Raji (cell line): ENCODE data around the gene TTC21A.

Source experiments
- POLR2A ChIP-seq: IDR thresholded peaks from 2 replicates; pipeline ENCODE4 v1.6.1; 2011; ENCODE audit warnings: low read depth, low read length, control low read depth; ENCODE audit not compliant: insufficient read depth

TTC21A gene

DNA sequence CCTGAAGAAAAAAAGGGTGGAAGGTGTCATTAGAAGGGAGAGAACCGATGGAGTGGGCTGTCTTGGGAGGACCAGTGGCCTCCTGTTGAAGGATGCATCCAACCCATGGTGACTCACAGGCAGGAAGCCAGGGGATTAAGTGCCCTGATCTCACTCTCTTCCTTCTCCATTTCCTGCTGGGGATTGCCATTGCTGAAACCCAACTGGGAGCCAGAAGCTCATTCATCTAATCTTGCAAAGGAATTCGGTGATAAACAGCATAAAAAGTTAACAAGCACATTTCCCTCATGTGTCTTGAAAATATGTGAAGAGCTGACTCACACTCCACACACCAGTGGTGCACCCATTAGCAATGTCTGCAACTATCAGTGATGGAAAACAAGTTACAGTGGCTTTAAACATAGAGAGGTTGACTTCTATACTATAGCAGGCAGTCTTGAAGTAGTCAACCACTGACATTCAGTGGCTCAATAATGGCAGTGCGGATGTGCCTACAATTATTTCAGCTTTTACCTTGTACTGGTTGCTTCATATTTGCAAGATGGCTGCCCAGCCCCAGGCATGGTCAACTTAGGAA lies 58.7 kb downstream of the TTC21A start:
- no peak for TF ChIP-seq POLR2A

DNA sequence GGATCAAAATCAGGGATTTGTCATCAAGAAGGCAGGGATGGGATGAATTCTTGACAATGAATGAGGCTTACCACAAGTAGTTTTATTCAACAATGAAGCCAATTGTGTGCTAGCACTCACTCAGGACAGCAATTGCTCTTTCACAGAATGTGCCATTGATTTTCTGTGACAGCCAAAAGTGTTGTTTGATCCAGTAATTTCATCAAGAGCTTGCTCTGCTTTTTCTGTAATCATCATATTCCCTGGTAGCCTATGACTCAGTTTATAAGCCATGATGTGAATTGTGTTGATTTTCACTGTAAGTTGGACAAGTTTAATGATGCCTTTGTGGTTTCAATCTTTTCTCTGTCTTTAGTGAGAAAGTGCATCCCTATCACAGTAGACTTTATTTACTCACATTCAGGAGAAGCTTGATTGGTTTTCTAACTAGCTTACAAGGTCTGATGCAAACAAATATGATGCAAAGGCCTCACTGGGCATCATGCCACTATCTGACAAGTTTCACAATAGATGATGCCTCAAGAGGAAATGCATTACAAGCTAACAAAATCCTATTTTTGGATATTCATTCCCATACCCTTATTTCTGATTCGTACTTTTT lies 59.6 kb downstream of the TTC21A start:
- TF ChIP-seq POLR2A = no peak

DNA sequence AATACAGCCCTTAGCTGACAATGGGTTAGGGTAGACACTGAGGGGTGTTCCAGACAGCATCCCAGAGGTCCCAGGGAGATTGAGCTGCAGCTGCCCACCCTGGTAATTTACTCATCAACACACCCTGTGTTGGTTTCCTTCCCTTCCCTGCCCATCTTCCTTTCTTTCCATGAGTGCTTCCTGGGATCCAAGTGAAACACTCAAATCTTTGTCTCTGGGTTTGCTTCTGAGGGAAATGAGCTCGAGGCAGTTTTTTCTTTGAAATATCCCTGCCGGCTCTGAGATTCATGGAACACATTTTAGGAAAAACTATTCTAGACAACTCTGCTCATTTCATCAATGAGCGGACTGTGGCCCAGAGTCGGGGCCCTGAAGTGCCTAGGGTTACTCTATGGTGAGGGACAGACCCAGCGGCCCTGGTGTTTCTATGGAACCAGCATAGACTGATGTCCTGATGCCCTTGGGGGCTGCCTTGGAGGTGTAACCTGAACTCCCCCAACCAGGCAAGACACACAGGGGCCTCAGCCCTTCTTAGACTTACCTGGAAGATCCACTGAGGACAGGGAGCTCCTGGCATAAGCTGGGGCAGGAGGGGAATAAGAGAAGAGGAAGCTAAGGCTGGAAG lies 60.8 kb downstream of the TTC21A start:
- no peak for TF ChIP-seq POLR2A

DNA sequence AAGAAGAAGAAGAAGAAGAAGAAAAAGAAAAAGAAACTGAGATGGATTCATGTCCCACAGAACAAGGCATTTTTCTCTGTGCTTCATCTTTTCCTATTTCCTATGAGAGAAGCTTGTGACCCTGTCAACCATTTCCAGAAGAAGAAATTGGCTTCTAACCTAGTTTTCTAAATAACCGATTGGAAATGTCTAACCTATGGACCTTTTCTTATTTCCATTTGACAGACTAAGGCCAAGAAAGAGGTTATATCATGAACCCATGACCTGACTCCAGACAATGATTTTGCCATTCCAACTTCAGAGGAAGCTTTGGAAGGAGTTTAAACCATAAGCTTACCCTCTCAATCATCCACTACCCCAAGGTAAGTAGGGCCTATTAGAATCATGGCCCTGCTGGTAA lies 62.2 kb downstream of the TTC21A start:
- TF ChIP-seq POLR2A = no peak

DNA sequence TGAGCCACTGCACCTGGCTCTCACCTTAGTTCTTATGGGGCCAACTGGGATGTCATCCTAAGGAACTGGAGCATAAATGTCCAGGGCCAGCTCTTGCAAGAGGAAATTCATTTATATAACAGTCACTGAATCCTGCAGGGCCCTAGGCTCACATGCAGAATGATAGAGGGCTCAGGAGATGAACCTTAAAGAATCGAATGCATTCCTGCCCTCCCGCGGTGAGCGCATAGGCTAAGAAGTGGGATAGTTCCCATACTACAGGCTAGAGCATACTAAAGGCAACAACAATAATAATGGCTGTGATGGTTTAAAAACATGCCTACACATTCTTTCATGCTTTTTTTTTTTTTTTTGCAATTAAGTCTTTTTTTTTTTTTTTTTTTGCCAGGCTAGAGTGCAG lies 63.0 kb downstream of the TTC21A start:
- TF ChIP-seq POLR2A = no peak

DNA sequence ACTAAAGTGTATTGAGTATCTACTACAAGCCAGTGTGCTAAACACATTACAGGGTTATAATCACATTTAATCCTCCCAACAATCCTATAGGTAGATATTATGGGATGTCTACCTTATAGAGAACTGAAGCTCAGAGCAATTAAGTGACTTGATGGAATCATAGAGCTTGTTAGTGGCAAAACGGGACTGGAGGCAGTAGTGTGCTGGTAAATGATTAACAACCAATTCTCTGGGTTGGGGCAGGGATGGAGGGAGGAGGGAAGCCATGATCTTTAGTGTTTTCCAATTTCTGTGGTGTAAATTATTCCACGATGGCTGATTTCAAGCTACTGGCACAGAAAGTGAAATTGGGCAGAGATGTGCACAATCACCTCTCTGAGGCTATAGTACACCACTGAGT lies 64.4 kb downstream of the TTC21A start:
- TF ChIP-seq POLR2A = no peak

DNA sequence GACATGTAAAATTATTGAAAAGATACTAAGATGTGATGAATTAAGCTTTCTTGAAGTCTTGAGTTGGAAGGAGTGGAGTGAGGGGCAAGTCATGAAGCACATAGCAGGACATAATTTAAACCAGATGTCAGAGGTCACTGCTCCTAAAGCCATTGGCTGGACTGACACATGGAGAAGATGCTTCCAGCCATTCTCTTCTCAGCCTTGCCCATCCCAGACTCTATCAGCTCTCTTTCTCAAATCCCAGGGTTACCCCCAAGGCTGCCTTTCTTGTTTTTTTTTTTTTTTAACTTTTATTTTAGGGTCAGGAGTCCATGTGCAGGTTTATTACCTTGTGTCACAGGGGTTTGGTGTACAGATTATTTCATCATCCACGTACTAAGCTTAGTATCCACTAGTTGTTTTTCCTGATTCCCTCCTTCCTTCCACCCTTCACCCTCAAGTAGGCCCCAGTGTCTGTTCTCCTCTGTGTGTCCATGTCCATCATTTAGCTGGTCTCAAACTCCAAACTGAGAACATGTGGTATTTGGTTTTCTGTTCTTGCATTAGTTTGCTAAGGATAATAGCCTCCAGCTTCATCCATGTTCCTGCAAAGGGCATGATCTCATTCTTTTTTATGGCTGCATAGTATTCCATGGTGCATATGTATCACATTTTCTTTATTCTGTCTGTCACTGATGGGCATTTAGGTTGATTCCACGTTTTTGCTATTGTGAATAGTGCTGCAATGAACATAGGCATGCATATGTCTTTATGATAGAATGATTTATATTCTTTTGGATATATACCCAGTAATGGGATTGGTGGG lies 66.0 kb downstream of the TTC21A start:
- TF ChIP-seq POLR2A = no peak

DNA sequence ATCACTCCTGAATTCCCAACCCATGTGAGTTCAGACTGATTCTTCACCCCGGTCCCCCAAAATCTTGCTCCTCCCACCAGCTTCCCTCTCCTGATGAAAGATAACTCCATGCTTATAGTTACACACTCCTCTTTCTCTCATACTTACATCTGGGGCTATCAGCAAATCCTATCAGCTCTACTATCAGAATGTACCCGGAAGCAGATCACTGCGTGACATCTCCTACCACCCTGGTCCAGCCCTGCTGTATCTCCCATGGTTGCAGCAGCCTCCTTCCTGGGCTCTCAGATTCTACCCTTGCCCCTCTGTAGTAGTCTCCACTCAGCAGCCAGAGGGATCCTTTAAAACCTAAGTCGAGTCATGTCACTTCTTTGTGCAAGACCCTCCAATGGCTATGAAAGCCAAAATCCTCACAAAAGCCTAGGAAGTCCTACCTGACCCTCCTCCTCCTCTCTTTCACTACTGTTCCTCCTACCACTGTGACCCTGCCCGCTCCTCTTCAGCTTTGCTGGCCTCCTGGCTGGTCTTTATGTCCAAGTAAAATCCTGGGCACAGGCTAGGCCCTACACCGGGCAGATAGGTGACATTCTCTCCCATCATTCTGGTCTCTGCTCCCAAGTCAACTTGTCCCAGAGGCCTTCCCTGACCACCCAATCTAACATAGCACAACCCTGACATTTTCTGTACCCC lies 68.7 kb downstream of the TTC21A start:
- no peak for TF ChIP-seq POLR2A

DNA sequence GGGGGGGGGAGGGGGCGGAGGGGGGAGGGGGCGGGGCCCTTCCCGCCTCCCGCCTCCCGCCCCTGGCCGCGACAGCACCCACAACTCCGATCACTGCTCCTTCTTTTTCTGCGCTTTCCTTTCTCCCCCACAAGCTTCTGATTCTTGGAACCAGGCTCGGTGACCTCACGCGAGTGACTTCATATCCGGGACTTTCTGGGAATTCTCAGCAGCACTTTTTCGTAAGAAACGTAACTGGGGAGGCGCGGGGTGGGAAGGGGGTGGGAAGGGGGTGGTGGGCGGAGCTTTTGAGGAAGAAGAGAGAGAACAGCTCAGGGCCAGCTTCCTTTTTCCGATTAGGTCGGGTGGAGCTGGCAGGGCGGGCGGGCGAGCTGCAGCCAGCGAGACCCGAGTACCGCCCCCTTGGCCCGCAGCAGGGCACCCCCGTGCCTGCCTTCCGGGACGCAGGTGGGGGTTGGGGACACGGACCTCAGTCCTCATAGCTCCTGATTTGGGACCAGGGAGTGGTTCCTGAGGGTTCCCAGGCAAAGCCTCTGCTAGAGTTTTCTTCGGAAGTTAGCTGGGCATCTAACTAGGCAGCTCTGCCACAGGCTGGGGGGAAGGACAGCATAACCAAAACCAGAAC lies 70.3 kb downstream of the TTC21A start:
- peak; percentile 55 for TF ChIP-seq POLR2A

DNA sequence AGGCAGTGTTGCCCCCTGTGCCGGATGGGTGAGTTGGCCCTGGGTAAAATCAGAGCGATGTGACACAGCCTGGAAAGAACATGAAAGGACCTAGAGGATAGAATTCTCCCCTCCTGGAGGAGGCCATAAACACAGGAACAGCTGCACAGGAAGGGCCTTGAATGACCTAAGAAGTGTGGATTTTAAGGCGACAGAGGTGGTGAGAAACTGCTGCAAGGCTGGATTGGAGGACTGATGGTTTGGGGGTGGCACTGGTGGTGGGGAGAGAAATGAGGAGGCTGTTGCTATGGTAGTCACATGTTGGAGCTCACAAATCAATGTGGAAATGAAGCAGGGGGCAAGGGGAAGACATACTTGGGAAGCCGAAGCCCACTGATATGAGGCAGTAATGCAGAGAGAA lies 71.1 kb downstream of the TTC21A start:
- no peak for TF ChIP-seq POLR2A

DNA sequence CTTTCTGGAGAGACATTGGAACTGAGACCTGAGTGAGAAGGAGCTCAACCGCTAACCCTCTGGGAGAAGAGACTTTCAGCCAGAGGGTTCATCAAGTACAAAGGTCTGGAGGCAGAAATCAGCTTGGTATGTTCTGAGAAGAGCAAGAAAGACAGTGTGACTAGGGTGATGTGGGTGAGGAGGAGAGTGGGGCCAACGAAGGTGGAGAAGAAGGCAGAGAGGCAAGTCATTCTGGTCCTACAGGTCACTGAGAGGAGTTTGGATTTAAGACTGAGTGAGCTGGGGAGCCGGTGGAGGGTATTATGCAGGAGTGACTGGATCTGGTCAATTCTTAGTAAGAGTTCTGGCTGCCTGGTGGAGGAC lies 72.7 kb downstream of the TTC21A start:
- no peak for TF ChIP-seq POLR2A

DNA sequence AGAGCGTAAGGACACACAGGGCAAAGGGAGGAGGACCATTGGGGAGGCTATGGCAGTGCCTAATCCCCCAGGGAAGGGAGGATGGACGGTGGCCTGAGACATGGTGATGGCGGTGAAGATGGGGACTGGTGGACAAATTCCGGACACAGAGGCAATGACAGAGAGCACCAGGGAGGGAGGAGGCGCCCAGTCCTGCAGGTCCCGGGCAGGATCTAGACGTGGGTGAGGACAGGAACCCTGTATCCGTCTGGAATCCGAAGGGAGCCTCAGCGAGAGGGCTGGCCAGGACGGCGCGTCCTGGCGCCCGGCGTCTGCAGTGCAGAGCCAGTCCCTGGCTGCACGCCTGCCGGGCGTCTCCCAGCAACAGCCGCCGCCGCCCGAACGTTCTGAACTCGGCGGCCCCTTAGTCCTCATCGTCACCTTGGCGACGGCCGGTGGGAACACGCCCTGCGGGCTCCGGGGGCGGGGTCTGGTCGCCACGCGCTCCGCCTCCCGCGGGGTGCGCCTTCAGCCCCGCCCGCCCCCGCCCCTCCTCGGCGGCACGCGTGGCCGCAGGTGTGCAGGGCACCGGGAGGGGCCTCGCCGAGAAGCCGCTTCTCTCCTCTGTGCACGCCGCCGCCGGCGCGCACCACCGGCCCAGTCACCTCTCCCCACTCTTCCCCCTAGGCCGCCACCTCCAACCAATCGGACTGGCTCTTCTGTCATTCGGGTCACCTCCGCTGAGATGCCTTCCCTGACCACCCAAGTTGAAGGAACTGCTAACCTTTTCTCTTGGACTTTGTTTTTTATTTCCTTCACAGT lies 73.3 kb downstream of the TTC21A start:
- TF ChIP-seq POLR2A = peak; percentile 36; the same call in 1 of the 2 replicates

DNA sequence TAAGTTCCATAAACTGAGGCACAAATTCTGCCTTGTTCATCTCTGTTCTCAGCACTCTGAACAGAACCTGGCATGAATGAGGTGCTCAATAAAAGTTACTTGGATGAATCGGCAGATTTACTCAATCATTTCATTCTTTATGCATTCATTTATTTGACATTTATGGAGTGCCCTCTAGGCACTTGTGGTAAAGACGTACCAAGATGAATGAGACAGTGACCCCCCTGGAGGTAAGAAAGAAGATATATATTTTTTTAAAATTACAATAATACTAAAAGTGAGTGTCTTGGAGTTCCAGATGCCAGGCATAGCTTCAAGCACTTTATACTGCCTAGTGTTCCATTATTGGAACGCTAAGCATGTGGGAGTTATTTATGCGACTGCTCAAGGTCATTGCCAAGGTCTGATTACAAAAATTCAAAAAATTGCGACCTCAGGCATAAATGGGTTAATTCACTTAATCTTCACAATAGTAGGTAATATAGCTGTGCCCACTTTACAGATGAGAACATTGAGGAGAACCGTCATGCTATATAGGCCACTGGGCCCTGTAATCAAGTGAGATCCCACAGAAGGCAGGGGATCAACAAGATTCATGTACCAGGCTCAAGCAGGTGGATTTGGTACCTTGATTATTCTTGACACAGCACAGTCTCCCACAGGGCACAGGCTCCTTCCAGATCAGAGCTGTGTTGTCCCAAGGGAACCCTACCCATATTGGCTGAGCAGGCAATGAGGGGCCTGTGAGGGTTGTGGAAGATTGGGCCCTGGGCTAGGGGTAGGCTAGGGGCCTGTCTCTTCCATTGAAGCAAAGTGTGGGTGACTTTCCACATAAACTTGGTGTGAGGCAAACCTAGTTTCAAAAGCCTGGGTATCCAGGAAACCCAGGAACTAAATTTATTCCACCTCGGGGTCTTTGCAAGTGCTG lies 74.2 kb downstream of the TTC21A start:
- no peak for TF ChIP-seq POLR2A
